CD4-positive, alpha-beta T cell (primary cell): ENCODE results near the gene XRCC5. TPM values are rescaled to one million over a fixed set of nuclear protein-coding genes. Genes with fewer than 3 reads are reported as not detected.

ENCODE experiments used
- ATAC-seq: fragments of 200-7000 bp; cut with Tn5 transposase; one replicate; pipeline ENCODE4 v1.10.0; 2022; ENCODE audit warnings: mild to moderate bottlenecking; ENCODE audit not compliant: poor library complexity
- CTCF ChIA-PET: fragments of 350-600 bp; sonication (Branson Sonifier 250); formaldehyde crosslinking; loops from one replicate; lab custom pipeline; 2021; ENCODE audit warnings: antibody characterized with exemption, inconsistent platforms; lab: Charles Lee
- POLR2A ChIA-PET: fragments of 350-600 bp; sonication (Branson Sonifier 250); formaldehyde crosslinking; loops from one replicate; lab custom pipeline; 2021; ENCODE audit warnings: antibody characterized with exemption, inconsistent platforms; lab: Charles Lee
- DNase-seq, 14 experiments: peaks; one replicate each; pipeline ENCODE4 v3.0.0-alpha.2; 2013 to 2020; ENCODE audit warnings: mixed read lengths in 2 of 14
- H3K27ac ChIP-seq, 2 donors: one replicate each; pipeline versions ENCODE4 v1.5.1 to v1.7.0; 2013; ENCODE audit warnings: low read length in 2 of 2, low read depth in 1 of 2, mild to moderate bottlenecking in 1 of 2
- H3K27me3 ChIP-seq, 2 experiments: 1 replicate in 1 of 2; 2 replicates in 1 of 2; pipeline versions ENCODE4 v1.6.1 to v1.7.0; 2013; ENCODE audit warnings: low read length in 2 of 2, control low read depth in 1 of 2, mild to moderate bottlenecking in 1 of 2, moderate library complexity in 1 of 2; ENCODE audit not compliant: insufficient read depth in 2 of 2, control insufficient read depth in 1 of 2
- H3K36me3 ChIP-seq: one replicate; pipeline ENCODE4 v1.6.1; 2013; ENCODE audit warnings: low read length, control low read depth; ENCODE audit not compliant: insufficient read depth
- H3K4me1 ChIP-seq: one replicate; pipeline ENCODE4 v1.6.1; 2013; ENCODE audit warnings: low read length, control low read depth; ENCODE audit not compliant: insufficient read depth
- H3K4me3 ChIP-seq: one replicate; pipeline ENCODE4 v1.5.1; 2013; ENCODE audit warnings: mild to moderate bottlenecking, low read length, moderate library complexity
- H3K9me3 ChIP-seq, 2 experiments: 1 replicate in 1 of 2; 2 replicates in 1 of 2; pipeline versions ENCODE4 v1.6.1 to v1.7.0; 2013; ENCODE audit warnings: low read length in 2 of 2, mild to moderate bottlenecking in 2 of 2, control low read depth in 1 of 2, moderate library complexity in 1 of 2; ENCODE audit not compliant: control insufficient read depth in 1 of 2, insufficient read depth in 1 of 2
- H3K27ac Mint-ChIP-seq: one replicate; pipeline ENCODE4 v1.8.0; 2020; ENCODE audit warnings: mixed read lengths
- H3K27me3 Mint-ChIP-seq: one replicate; pipeline ENCODE4 v1.8.0; 2021; ENCODE audit warnings: mixed read lengths
- H3K36me3 Mint-ChIP-seq: one replicate; pipeline ENCODE4 v1.8.0; 2021; ENCODE audit warnings: low read depth, mixed read lengths
- H3K4me1 Mint-ChIP-seq: one replicate; pipeline ENCODE4 v1.8.0; 2021; ENCODE audit warnings: low read depth, mixed read lengths
- H3K4me3 Mint-ChIP-seq: one replicate; pipeline ENCODE4 v1.8.0; 2020; ENCODE audit warnings: mild to moderate bottlenecking, mixed read lengths
- H3K9me3 Mint-ChIP-seq: one replicate; pipeline ENCODE4 v1.8.0; 2020; ENCODE audit warnings: mixed read lengths
- intact Hi-C, 2 experiments: fragments of 100-400 bp; cut with DNase I in 1 of 2; cut with micrococcal nuclease in 1 of 2; formaldehyde crosslinking; loops; one replicate each; pipeline versions ENCODE4 v1.15.1 to v1.9.0; 2023 to 2025; cut with DNase I, micrococcal nuclease
- total RNA-seq, 174 experiments: library from RNA in 2 of 174; stranded (reverse) in 2 of 174; gene quantifications; one replicate each; pipeline ENCODE4 v1.2.3 and lab custom pipeline; 2021 to 2026
- TF ChIP-seq, protein P1 (sequence below): fragments of 200-600 bp; IDR thresholded peaks from one replicate; pipeline ENCODE4 v1.8.0; 2022; ENCODE audit warnings: antibody characterized with exemption, mild to moderate bottlenecking

Gene XRCC5
- total RNA-seq, 2 experiments from 2014 or later: 126 to 129 TPM

DNA sequence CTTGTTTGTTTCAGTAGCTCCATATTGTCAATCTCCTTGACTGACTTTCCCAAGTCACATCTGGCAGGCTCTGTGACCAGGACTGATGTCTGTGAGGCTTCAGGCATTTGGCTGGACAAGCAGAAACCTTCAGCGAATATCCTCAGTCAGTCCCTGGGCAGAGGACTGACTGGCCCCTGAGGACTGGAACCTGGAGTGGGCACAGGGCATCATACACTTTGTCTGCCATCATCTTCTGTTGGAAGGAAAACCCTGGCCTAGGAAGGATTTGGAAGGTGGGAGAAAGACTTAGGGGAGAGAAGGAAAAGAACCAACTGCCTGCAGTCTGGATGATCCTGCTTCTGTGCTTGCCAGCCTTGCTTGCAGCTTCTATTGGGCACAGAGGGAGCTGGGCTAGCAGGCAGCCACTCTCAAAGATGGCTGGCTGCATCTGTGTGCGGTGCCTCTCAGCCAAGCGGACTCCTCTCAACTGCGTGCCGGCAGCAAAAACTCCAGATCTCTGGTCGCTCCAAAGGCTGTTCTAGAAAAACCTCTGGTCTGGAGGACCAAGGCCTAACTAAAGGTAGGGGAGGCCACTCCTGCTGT, 136.3 kb downstream of the XRCC5 start:
- H3K36me3 ChIP-seq: no peaks in the 10 kb centered on the region
- no peaks in the 10 kb centered on the region for H3K27me3 Mint-ChIP-seq
- POLR2A ChIA-PET: no interaction called here

DNA sequence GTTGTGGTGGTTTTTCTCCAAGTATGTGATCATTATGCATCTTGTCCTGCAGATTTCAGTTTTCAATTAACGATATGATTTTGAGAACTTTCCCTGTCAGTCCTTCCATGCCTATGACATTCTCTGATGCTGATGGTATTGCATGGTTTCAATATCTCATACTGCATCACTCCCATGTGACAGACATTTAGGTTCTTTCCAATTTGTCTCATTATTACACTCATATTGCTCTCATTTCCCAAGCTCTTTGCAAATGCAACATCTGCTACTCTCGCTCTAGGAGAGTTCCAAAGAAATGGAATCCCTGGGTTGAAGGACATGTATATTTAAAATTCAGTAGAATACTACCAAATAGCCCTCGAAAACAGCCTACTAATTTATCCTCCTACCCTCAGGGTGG, 137.6 kb downstream of the XRCC5 start:
- intact Hi-C loops: no loop called here
- DNase-seq (no peak), ATAC-seq (no peak)
- H3K4me1 Mint-ChIP-seq: peaks cover 6% of the 10 kb centered on the region
- Histone ChIP-seq H3K36me3 (no peaks in the 10 kb centered on the region), H3K9me3 (no peaks in the 10 kb centered on the region), H3K27me3 (no peaks in the 10 kb centered on the region), H3K4me3 (no peak overlapping the region), H3K4me1 (no peaks in the 10 kb centered on the region), H3K27ac (no peak overlapping the region)
- no peaks in the 10 kb centered on the region for H3K36me3 Mint-ChIP-seq
- H3K27me3 Mint-ChIP-seq: no peaks in the 10 kb centered on the region
- H3K4me3 Mint-ChIP-seq: no peak overlapping the region
- TF ChIP-seq, protein P1, sequence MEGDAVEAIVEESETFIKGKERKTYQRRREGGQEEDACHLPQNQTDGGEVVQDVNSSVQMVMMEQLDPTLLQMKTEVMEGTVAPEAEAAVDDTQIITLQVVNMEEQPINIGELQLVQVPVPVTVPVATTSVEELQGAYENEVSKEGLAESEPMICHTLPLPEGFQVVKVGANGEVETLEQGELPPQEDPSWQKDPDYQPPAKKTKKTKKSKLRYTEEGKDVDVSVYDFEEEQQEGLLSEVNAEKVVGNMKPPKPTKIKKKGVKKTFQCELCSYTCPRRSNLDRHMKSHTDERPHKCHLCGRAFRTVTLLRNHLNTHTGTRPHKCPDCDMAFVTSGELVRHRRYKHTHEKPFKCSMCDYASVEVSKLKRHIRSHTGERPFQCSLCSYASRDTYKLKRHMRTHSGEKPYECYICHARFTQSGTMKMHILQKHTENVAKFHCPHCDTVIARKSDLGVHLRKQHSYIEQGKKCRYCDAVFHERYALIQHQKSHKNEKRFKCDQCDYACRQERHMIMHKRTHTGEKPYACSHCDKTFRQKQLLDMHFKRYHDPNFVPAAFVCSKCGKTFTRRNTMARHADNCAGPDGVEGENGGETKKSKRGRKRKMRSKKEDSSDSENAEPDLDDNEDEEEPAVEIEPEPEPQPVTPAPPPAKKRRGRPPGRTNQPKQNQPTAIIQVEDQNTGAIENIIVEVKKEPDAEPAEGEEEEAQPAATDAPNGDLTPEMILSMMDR: no peak
- CTCF ChIA-PET: no interaction called here
- POLR2A ChIA-PET: no interaction called here
- no peak overlapping the region for H3K27ac Mint-ChIP-seq
- H3K9me3 Mint-ChIP-seq: peaks cover 2% of the 10 kb centered on the region

More for the DNA sequence above, 136.3 kb downstream of the XRCC5 start:
- Histone ChIP-seq H3K4me3 (no peak overlapping the region), H3K27ac (no peak overlapping the region), H3K9me3 (no peaks in the 10 kb centered on the region), H3K4me1 (no peaks in the 10 kb centered on the region), H3K27me3 (no peaks in the 10 kb centered on the region)
- TF ChIP-seq, protein P1: no peak
- Mint-ChIP-seq H3K9me3 (peaks cover 2% of the 10 kb centered on the region), H3K4me1 (peaks cover 6% of the 10 kb centered on the region), H3K36me3 (no peaks in the 10 kb centered on the region), H3K4me3 (no peak overlapping the region), H3K27ac (no peak overlapping the region)
- ATAC-seq (no peak), DNase-seq (no peak)
- CTCF ChIA-PET: no interaction called here
- intact Hi-C loops: no loop called here

Other genes starting within 250 kb of the XRCC5 start
- 1 to 10 TPM; 1.8 to 2.8 TPM for gene MREG, start 95.8 kb upstream of the XRCC5 start, total RNA-seq
- 10 to 100 TPM in 1 of 2 experiments, 1 to 10 TPM in 1; 9.1 to 10.3 TPM for gene PECR, start 27.5 kb upstream of the XRCC5 start, total RNA-seq
- under 1 TPM; 0.27 to 0.53 TPM for gene TMEM169, start 27.4 kb upstream of the XRCC5 start, total RNA-seq